Heart right ventricle (tissue), 16 donors: ENCODE measurements around the gene CREB3L1. TPM values are rescaled to one million over a fixed set of nuclear protein-coding genes. Genes with fewer than 3 reads are reported as not detected.

Experiments
- ATAC-seq, 8 donors: fragments of 200-7000 bp; cut with Tn5 transposase; one replicate each; pipeline ENCODE4 v1.9.1; 2020; ENCODE audit warnings: mild to moderate bottlenecking in 8 of 8, moderate library complexity in 8 of 8, moderate number of reproducible peaks in 1 of 8
- DNase-seq, 2 donors: peaks; one replicate each; pipeline ENCODE4 v3.0.0-alpha.2; 2020
- H3K27ac ChIP-seq, 10 donors: fragments of 200-600 bp; sonication (generic) in 2 of 10; one replicate each; pipeline versions ENCODE4 v1.5.0 to v1.8.0; 2020 to 2022; ENCODE audit warnings: mild to moderate bottlenecking in 3 of 10
- H3K27me3 ChIP-seq, 7 donors: fragments of 200-600 bp; one replicate each; pipeline ENCODE4 v1.8.0; 2021 to 2022; ENCODE audit warnings: mild to moderate bottlenecking in 2 of 7
- H3K36me3 ChIP-seq, 9 donors: fragments of 200-600 bp; sonication (generic) in 1 of 9; one replicate each; pipeline versions ENCODE4 v1.5.0 to v1.8.0; 2020 to 2022; ENCODE audit warnings: mild to moderate bottlenecking in 2 of 9
- H3K4me1 ChIP-seq, 9 donors: fragments of 200-600 bp; sonication (generic) in 1 of 9; one replicate each; pipeline versions ENCODE4 v1.5.0 to v1.8.0; 2020 to 2022; ENCODE audit warnings: mild to moderate bottlenecking in 4 of 9
- H3K4me3 ChIP-seq, 10 donors: fragments of 200-600 bp; sonication (generic) in 2 of 10; one replicate each; pipeline versions ENCODE4 v1.5.0 to v1.8.0; 2020 to 2022; ENCODE audit warnings: mild to moderate bottlenecking in 7 of 10, moderate library complexity in 2 of 10
- H3K9me3 ChIP-seq, 11 donors: fragments of 200-600 bp in 10 of 11; sonication (generic) in 2 of 11; one replicate each; pipeline versions ENCODE4 v1.5.0 to v1.8.0; 2013 to 2022; ENCODE audit warnings: mild to moderate bottlenecking in 2 of 11, control low read depth in 1 of 11, moderate library complexity in 1 of 11
- CTCF ChIP-seq, 9 donors: fragments of 200-600 bp; sonication (generic) in 2 of 9; IDR thresholded peaks; one replicate each; pipeline versions ENCODE4 v1.5.0 to v1.8.0; 2021 to 2022; ENCODE audit warnings: antibody characterized with exemption in 9 of 9, mild to moderate bottlenecking in 5 of 9, moderate library complexity in 1 of 9
- WGBS, 2 donors: extraction: QIAGEN DNeasy Blood & Tissue Kit; methylation state at CpG; one replicate each; pipeline ENCODE4 v1.1.7; 2013; ENCODE audit warnings: inconsistent platforms in 1 of 2; 5-methylcytosine and 5-hydroxymethylcytosine counted together
- intact Hi-C, 10 donors: fragments of 100-400 bp; cut with DNase I; formaldehyde crosslinking; loops; one replicate each; pipeline versions ENCODE4 v1.11.1 to v1.14.2; 2022
- polyA plus RNA-seq, 2 donors: library from polyadenylated mRNA; stranded (reverse); fragments of 200-250 nt; gene quantifications; one replicate each; pipeline ENCODE4 v1.2.3, GENCODE V29; 2013
- total RNA-seq, 10 donors: library from RNA; stranded (reverse); fragmentation: NEBNext Ultra II Directional in 3 of 10; extraction: Animal tissue kit (Norgen Biotek cat#: 25700) in 3 of 10; gene quantifications; one replicate each; pipeline versions ENCODE4 v1.2.1 to v1.2.4, GENCODE V29; 2021 to 2023
- donor health status: Arrhythmogenic right ventricular cardiomyopathy.
- donor health status: ischemic (EF 13 %, LVEDD 7.1; RV severe dilation, severe dysfunction).
- donor health status: healthy with polysubstance abuse.
- donor health status: DM: no; HTN: yes; CAD: no.
- donor health status: DM: no; HTN: no; CAD: no.
- donor health status: ischemic (EF 25% LVEDD 6.9; RV normal size, moderate dysfunction).
- donor health status: ischemic (EF 25% LVEDD 5.7; RV mildly dilated, moderate dysfunction).
- donor health status: healthy.
- donor health status: DM: yes; HTN: yes; CAD: no.
- donor health status: Ischemic cardiomyopathy.
- donor health status: ischemic (EF 35%, LVEDD 5.7; RV mildly dilated, moderate dysfunction).
- donor health status: nonischemic (EF 11% LVEDD 7.7; RV severe dilation, severe dysfunction).
- donor health status: DM: yes; HTN: yes; CAD: no.
- donor health status: PGD.
- donor health status: ischemic (EF 29% LVEDD 5.4; RV normal size, mild dysfunction).
- donor health status: nonischemic (EF 23%, LVEDD 6.1; RV moderate dilation, normal function).

Gene CREB3L1
- total and polyA plus RNA-seq, 12 donors, result 9.7 to 127 (median 36.1) TPM

DNA sequence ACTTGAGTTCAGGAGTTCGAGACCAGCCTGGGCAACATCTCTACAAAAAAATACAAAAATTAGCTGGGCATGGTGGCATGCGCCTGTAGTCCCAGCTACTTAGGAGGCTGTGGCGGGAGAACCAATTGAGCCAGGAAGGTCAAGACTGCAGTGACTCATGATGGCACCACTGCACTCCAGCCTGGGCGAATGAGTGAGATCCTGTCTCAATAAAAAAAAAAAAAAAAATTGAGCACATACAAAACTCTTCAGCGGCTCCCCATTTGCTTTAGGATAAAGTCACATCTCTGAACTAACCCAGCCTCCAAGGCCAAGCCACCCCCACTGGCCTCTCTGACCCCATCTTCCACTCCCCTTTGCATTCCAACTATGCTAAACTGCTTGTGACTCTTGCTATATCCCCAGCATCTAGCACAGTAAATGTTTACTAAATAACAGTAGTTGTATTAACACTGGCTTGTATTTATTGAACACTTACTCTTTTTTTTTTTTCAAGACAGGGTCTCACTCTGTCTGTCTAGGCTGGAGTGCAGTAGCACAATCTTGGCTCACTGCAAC is 28.9 kb downstream of the CREB3L1 start:
- no peak for TF ChIP-seq CTCF (IDR thresholded peaks at IDR 0.05)
- H3K36me3 ChIP-seq, result peaks cover 0 to 54% (median 0%) of the 10 kb centered on the region in 9 donors
- H3K4me3 ChIP-seq, result no peak overlapping the region
- no peaks in the 10 kb centered on the region for H3K9me3 ChIP-seq
- 86 to 98% methylated on average over 5 of the region's 5 CpGs for WGBS, 2 donors
- DNase-seq, result no peak
- no peaks in the 10 kb centered on the region for H3K27me3 ChIP-seq
- no peak overlapping the region for H3K27ac ChIP-seq
- ATAC-seq, result no peak
- H3K4me1 ChIP-seq, result peaks cover 0 to 9% (median 6%) of the 10 kb centered on the region in 9 donors
- intact Hi-C loops, result loop anchor here in 3 of 10 donors (2.0 to 10.0 kb wide), 3 partner anchors 64 to 182 kb away; partner anchors contain the start of gene PHF21A (in 1 of the 3)

GRCh38 chr11:46307369-46307768 is 29.9 kb downstream of the CREB3L1 start:
- no peak for TF ChIP-seq CTCF (IDR thresholded peaks at IDR 0.05)

DNA sequence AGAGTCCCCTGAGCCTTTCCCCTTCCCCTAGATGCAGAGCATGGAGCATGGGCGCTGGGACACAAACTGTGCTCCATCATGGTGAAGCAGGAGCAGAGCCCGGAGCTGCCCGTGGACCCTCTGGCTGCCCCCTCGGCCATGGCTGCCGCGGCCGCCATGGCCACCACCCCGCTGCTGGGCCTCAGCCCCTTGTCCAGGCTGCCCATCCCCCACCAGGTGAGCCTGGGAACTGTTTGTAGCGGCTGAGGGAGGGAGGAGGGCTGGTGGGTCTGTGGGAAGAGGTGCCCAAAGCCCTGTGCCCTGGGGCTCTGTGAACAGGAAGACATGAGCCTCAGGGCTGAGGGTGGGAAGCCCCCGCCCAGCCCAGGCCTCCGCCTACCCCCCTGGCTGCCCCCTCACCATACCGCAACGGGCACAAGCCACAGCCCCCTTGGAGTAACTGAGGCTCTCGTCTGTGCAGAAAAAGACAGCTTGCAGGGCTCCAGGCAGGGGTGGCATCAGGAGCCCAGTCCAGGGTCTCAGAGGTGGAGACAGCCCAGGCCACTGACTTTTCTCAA is 30.4 kb downstream of the CREB3L1 start:
- TF ChIP-seq CTCF (IDR thresholded peaks at IDR 0.05), result no peak
- peak in 1 of 8 donors; percentile 4 for ATAC-seq
- H3K36me3 ChIP-seq, result peaks cover 0 to 59% (median 6%) of the 10 kb centered on the region in 9 donors

More at GRCh38 chr11:46307369-46307768, 29.9 kb downstream of the CREB3L1 start:
- intact Hi-C loops, result loop anchor here in 3 of 10 donors (2.0 to 10.0 kb wide), 3 partner anchors 65 to 183 kb away; partner anchors contain the start of gene PHF21A (in 1 of the 3)
- WGBS, 2 donors, result 94 to 97% methylated on average over 3 of the region's 3 CpGs
- no peak for ATAC-seq
- Histone ChIP-seq H3K36me3 (peaks cover 0 to 59% (median 6%) of the 10 kb centered on the region in 9 donors), H3K4me3 (no peak overlapping the region), H3K27me3 (no peaks in the 10 kb centered on the region), H3K9me3 (no peaks in the 10 kb centered on the region), H3K4me1 (peaks cover 0 to 9% (median 6%) of the 10 kb centered on the region in 9 donors), H3K27ac (no peak overlapping the region)
- DNase-seq, result no peak

GRCh38 chr11:46308631-46309419 is 31.4 kb downstream of the CREB3L1 start:
- WGBS, 2 donors, result 29% methylated on average over 12 of the region's 12 CpGs
- no peak overlapping the region for H3K27ac ChIP-seq
- peaks cover 0 to 9% (median 6%) of the 10 kb centered on the region in 9 donors for H3K4me1 ChIP-seq
- H3K4me3 ChIP-seq, result no peak overlapping the region
- no peaks in the 10 kb centered on the region for H3K27me3 ChIP-seq
- intact Hi-C loops, result loop anchor here in 9 of 10 donors (1.0 to 10.0 kb wide), 4 partner anchors 67 to 184 kb away; partner anchors contain the start of gene PHF21A (in 1 of the 9)
- TF ChIP-seq CTCF (IDR thresholded peaks at IDR 0.05), result peak; percentile 78 to 95 (median 90)
- no peaks in the 10 kb centered on the region for H3K9me3 ChIP-seq
- peaks cover 0 to 60% (median 6%) of the 10 kb centered on the region in 9 donors for H3K36me3 ChIP-seq
- peak; percentile 80 to 82 for DNase-seq
- ATAC-seq, result peak; percentile 73 to 91 (median 85)

More for the DNA sequence above, 30.4 kb downstream of the CREB3L1 start:
- H3K4me3 ChIP-seq, result no peak overlapping the region
- no peak overlapping the region for H3K27ac ChIP-seq
- no peaks in the 10 kb centered on the region for H3K9me3 ChIP-seq
- whole genome bisulfite sequencing, 2 donors, result 77 to 84% methylated on average over 14 of the region's 14 CpGs
- no peak for DNase-seq
- intact Hi-C loops, result loop anchor here in 9 of 10 donors (1.0 to 10.0 kb wide), 4 partner anchors 66 to 183 kb away; partner anchors contain the start of gene PHF21A (in 1 of the 9)
- no peaks in the 10 kb centered on the region for H3K27me3 ChIP-seq
- peaks cover 0 to 9% (median 6%) of the 10 kb centered on the region in 9 donors for H3K4me1 ChIP-seq
